Epithelial cell of prostate (primary cell): ENCODE data around the gene PLCH1.

Experiments
- DNase-seq: peaks from one replicate; pipeline ENCODE4 v3.0.0-alpha.2; 2011; ENCODE audit warnings: low read depth, low spot score
- H3K27ac ChIP-seq: fragments of 450-650 bp; 2 replicates; pipeline ENCODE4 v1.5.1; 2017; ENCODE audit warnings: mild to moderate bottlenecking

PLCH1 gene

DNA sequence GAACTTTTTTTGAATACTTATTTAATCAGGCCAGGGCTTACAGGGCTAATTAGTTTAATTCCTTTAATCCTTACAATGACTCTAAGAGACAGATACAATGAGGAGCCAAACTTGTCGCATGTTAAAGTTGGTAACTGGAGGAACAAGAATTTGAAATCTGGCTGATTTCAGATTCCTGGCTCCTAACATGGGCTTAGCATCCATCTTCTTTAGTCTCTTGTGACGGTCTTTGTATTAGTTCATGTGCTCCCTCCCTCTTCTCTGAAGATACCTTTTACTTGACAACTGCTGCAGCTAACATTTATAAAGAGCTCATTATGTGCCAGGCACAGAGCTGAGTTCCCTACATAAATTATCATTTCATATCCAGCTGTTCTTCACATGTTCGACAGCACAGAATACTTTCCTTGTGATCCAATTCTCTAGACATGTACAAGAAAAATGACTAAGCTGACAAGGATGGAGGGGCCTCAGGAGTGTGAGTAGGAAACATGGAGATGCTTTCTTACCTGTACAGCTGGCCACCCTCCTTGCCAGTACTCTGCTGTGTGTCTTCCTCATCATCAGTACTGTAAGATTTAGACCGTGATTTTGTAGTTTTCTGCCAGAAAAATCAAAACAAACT, 244.6 kb downstream of the PLCH1 start:
- no peak overlapping the region for H3K27ac ChIP-seq
- DNase-seq: no peak

DNA sequence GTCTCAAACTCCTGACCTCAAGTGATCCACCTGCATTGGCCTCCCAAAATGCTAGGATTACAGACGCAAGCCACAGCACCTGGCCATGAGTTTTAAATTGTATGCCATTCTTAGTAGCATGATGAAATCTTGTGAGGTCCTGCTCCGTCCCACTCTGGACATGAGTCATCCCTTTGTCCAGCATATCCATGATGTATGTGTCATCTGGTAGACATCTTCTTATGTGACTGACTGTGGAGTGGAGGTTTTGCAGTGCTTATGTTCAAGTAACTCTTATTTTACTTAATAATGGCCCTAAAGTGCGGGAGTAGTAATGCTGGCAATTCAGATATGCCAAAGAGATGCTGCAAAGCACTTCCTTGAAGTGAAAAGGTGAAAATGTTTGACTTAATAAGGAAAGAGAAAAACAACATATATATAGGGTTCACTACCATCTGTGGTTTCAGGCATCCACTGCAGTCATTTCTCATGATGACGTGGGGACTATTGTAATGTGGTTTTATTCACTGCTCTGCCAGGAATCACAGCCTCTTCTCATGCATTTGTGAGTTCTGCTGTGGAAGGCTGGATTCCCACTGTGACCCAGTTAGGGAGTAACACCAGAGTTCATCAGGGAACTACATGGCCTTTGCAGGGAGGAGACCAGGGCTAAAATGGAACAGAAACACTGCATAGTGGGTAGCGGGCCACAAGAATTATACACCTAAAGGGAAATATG, 246.8 kb downstream of the PLCH1 start:
- H3K27ac ChIP-seq: peak overlapping the region; percentile 72
- DNase-seq: peak; percentile 51

DNA sequence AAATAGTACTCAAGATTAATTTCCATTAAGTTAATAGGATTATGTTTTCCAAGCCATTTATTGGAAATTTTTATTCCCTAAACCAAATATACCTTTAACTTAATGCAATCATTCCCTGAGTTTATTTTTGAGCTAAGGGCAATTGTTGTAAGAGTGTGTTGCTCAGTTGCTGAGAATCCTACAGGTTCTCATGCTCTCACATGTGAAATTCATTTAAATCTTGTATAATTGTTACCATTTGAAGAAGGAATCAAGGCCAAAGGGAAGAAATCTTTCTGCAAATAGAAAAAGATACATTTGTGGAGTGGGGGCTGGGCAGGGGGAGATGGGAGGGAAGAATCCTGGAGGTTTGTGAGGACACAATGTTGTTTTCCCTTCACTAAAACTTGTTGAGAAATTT, 248.7 kb downstream of the PLCH1 start:
- no peak for DNase-seq
- no peak overlapping the region for H3K27ac ChIP-seq

DNA sequence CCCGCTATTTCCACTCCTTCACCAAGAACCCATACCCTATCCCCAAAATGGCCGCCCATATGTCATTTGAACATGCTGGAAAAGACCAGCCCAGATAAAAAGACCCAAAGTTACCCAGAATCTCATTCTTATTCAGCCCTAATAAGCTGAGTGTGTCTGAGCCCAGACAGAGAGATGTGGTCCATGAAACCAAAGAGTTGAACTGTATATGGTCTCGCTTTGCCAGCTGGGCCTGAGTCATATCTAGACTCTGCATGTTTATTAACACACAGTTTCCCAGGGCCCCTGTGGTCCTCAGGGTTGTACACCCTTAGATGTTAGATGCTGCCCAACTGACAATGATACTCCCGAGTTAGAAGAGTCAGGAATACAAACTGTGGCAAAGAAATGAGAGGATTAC, 249.5 kb downstream of the PLCH1 start:
- H3K27ac ChIP-seq: no peak overlapping the region
- no peak for DNase-seq

DNA sequence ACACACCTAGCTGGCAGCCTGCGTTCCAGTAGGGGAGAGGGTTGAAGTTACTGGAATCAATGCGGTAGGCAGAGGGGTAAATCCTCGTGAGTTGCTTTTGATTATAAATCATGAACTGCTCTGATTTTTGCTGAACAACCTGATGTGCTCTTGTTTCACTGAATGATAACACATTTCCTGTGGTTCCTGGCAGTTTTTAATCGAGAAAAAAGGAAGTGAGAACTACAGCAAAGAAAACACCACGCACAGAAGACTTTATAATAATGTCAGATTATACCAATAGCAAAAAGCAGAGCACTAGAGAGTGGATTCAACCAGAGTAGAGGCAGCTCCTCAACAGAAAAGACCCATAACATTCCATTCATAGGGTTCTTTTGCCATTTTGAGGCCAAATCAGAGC, 250.5 kb downstream of the PLCH1 start:
- no peak overlapping the region for H3K27ac ChIP-seq
- DNase-seq: no peak

DNA sequence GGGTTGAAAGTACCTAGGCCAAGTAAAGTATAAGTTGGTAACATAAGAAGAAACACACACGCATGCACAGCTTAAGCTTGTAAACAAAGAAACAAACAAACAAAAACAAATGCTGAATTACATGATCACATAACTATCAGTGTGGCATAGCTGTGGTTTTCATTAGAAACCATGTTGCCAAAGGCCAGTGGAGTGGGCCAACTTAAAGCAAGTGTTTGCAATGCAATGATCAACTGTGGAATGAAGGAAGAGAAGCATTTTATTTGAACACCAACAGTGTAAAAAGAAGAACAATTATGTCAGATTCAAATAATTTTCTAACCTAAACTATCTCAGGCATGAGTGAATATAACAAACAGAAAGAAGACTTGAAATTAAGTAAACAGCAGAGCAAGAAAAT, 252.0 kb downstream of the PLCH1 start:
- DNase-seq: no peak
- H3K27ac ChIP-seq: no peak overlapping the region

DNA sequence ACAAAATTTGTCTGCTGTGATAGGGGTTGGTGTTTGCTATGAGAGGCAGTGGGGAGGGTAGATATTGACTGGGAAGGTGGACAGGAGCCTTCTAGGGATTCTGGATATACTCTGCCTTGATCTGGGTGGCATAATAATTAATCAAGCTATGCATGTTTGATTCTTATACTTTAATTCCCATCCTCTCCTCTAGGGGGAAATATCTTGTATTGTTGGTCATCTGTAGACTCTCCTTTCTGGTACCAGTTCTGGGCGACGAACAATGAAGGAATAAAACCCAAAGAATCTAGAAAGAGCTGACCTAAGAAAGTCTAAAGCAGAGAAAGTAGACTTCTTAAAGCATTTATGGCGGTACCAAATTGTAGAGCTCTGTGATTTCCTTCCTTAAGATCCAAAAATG, 253.2 kb downstream of the PLCH1 start:
- no peak for DNase-seq
- no peak overlapping the region for H3K27ac ChIP-seq

DNA sequence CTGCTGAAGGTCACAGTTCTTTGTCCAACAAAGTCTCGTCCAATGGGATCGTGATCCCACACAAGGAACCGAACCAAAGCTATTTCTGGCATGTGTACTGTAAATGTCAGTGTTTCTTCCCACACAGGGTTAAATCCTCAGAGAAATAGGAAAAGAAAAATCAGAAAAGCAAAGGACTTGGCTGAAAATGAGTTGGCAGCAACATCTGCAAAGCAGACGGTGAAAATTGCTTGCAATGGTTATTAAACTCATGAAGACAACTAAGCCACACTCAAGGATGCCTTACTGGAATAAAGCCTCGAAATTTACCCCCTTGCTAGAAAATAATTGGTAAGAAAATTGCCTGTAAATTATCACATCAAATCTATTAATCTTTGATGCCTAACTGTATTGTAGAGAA, 256.2 kb downstream of the PLCH1 start:
- H3K27ac ChIP-seq: no peak overlapping the region
- no peak for DNase-seq

DNA sequence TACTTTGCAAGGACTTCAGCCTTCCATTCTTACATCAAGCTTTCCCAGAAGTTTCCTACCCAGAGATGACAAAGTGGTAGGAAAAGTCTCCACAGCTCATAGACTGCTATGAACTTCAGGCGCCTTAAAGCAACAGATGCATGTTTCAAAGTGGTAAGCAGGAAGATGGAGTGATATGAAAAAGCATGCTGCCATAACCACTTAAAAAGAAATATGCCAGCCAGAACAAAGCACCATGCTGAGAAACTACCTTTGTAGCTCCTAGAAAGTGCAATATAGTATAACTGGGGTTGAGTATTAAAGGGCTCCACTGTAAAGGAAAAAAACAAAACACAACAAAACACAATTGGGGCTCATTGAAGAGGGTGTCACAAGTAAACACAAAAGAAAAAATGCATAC, 259.0 kb downstream of the PLCH1 start:
- H3K27ac ChIP-seq: no peak overlapping the region
- DNase-seq: no peak

DNA sequence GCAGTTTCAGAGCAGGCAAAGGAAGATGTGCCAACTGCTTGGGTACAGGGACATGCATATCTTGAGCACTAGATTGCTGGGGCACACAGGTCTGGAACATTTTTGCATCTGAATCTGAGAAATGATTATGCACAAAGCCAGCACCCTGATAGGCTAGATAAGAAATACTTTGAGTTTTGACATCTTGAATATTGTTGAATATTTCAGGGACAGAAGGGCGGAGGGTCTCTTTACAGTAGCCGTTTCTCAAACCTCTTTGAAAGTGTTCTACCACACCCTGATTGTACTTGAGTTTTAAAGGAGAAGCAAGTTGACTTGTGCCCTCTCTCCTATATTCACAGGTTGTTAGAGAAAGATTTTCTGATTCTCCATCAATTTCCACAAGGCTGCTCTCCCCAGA, 263.3 kb downstream of the PLCH1 start:
- no peak overlapping the region for H3K27ac ChIP-seq
- no peak for DNase-seq

DNA sequence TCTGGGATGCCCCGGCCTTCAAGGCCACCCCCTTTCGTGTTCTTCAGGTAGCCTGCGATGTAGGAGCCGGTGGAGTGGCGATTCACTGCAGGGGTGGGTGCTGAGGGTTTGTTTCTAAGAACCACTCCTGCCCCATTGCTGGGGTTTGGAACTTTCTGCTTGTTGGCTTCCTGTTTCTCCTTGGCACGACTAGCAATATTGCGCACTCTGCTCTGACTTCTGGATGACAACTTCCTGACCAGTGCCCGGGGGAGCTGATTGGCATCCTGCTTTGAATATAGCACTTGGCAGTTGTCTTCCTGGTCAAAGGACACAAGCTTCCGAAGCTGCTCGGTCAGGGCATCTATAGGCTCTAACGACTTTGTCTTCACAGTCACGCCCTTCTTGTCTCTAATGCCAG, 263.8 kb downstream of the PLCH1 start:
- no peak overlapping the region for H3K27ac ChIP-seq
- no peak for DNase-seq

DNA sequence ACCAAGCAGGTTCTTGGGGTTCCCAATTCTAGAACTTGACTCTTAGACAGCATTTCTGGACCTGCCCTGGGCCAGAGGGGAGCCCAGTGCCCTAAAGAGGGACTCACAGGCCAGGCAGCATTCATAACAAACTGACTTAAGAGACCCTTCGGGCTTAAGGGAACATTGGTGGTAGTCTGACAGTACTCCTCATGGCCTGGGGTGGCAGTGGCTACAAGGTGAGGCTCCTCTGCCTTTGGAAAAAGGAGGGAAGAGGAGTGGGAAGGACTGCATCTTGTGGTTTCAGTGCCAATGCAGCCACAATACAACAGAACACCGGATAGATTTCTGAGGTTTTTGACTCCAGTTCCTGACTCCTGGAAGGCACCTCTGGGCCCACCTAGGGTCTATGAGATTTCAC, 279.2 kb downstream of the PLCH1 start:
- DNase-seq: no peak
- no peak overlapping the region for H3K27ac ChIP-seq

DNA sequence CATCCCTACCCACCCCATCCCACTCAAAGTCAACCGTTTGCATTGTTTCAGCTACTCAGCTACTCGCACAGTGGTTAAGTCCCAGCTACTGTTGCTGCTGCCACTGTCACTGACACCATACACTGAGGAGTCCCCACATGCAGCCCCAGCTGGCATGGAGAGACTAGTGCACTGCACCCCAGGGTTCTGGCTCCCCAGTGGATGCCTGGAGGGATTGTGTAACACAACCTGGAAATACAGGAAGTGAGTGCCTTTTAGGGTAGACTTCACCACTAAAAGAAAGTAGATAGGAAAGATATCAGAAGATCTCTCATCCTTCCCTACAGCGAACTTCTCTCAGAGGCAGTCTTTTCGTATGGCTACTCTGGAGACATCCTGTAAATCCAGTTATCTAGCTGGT, 282.2 kb downstream of the PLCH1 start:
- no peak overlapping the region for H3K27ac ChIP-seq
- no peak for DNase-seq

DNA sequence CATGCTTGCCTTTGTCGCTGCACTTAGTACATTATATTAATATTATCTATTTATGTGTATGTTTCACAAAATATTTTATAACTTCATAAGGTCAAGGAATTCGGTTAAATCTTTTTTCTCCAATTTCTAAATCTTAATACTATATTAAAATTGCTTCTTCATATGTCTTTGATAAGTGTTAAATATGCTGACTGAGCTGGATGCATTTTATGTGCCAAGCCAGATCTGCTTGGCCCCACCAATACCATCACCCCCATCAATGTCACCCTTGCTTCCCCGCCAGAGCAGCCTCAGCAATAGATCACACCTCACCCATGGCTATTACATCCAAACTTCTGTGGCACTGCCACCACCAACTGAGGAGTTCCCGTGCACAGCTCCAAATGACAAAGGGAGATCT, 287.3 kb downstream of the PLCH1 start:
- no peak overlapping the region for H3K27ac ChIP-seq
- DNase-seq: no peak

DNA sequence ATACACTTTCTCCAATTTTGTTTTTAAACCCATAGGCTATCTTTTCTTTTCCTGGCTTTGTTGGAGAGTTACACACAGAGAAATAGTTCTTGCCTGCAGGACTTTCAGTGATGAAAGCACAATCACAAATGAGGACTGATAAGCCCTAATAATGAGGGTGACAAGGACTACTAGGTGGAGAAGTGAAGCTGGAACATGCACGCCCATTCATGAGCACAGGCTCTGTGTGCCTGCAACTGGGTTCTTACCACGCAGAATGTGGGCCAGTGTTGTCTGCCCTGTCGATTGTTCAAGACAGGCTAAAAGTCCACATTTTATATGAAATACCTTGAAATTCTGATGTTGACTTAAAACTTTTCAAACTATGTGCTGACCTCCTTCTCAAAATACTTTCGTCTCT, 289.1 kb downstream of the PLCH1 start:
- no peak for DNase-seq
- H3K27ac ChIP-seq: no peak overlapping the region

DNA sequence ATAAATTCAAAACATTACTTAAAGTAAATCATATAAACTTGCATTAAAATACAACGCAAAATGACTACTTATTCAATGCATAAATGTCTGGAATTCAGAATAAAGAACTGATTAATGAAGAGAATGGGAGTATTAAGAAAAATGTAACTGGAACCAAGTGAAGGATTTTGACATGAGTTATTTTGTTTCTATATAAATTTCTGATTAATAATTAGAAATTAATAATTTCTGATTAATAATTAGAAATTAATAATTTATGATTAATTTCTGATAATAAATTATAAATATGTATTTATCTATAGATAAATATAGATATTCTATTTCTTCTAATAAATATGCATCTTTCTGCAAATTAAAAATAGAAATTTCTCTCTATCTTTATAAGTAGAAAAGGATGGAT, 291.4 kb downstream of the PLCH1 start:
- no peak for DNase-seq
- H3K27ac ChIP-seq: no peak overlapping the region

DNA sequence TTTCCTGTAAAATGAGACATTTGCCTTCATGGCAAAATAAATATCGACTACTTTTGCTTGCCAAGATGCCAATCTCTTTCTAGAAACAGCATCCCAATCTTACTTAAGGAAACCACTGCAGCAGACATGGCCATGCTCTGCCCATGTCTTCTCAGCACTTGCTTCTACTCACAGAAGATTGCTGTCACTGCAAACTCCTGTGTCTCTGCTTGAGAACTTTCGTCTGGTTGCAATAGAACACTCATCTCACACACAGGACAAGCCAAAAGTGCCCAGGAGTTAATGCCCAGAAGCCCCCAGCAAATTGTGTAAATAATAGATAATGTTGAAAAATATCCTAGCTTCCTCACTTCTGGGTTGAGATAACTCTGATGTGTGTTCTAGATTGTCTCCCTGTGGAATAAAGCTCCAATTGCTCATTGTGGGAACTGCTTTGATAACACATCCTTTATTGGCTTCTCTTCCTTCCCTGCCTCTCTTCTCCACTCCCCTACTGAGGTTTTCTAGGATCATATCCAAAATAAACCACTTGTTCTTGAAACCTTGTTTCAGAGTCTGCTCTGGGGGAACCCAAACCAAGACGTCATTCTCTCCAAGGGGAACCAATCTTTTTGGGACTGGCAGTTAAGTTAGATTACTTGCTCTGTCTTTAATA, 295.1 kb downstream of the PLCH1 start:
- no peak overlapping the region for H3K27ac ChIP-seq
- DNase-seq: no peak

DNA sequence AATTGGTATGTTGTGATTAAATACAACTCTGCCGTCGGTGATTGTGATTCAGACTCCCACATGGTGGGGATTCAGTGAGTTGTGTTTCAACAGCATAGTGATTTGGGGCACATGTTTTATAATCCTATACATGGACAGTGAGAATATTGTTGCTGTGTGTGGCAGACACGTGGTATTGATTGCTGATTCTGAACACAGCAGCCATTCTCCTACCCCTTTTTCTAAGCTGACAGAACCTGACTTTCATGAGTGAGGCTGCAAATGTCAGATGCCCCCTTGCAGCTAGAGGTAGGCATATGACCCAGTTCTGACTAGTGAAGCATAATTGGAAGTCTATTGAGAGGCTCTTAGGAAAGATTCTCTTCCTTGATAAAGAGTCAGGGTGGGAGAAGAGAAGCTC, 296.3 kb downstream of the PLCH1 start:
- H3K27ac ChIP-seq: no peak overlapping the region
- no peak for DNase-seq

DNA sequence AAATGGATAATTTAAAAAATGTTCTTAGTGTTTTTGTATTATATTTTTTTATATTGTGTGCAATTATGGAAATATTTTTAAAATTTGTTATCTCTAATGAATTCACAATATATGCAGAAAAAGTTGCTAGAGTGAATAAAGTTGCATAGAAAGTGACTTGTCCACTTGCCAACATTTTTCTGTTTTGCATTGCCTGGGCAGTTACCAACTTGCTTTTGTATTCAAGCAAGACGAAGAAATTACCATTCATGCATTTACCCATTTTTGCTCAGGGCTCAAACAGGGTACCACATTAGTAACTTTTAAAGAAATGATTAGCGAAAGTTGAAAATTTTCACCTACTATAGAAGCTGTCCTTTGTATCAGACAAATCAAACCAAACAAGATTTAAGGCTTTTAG, 298.5 kb downstream of the PLCH1 start:
- DNase-seq: no peak
- H3K27ac ChIP-seq: no peak overlapping the region

DNA sequence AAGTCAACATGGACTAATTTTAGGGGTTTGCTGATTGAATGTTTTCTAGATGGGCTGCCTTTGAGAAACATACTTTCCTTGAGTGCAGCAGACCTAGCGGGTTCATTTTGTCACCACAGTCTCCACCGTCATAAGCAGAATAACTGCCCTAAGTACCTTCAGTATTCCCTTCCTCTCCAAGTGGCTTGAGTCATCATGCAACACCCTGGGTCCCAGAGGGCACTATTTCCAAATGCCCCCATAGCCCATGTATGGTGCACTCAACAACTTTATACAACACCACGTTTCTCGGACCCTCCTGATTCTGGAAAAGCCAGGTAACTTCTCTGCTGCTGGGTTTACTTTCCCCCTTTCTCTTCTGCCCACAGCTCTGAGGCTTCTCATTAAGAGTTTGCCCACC, 300.1 kb downstream of the PLCH1 start:
- no peak overlapping the region for H3K27ac ChIP-seq
- DNase-seq: no peak

DNA sequence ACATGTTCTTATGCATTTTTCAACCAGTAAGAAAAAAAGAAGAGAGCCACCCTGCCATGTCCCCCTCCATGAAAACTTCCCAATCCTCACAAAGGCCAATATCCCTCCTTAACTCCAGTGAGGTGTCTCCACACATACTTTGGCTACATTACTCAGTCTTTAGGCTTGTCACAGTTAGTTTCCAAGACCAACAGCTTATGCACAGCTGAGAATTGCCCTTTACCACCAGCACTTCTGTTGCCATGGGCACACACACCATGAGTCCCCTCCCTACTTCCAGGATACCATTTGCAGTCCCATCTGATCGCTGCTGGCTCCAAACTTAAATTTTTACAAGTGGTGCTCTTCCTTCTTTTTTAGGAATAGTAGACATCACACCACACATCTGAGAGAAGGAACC, 301.1 kb downstream of the PLCH1 start:
- no peak for DNase-seq
- no peak overlapping the region for H3K27ac ChIP-seq

DNA sequence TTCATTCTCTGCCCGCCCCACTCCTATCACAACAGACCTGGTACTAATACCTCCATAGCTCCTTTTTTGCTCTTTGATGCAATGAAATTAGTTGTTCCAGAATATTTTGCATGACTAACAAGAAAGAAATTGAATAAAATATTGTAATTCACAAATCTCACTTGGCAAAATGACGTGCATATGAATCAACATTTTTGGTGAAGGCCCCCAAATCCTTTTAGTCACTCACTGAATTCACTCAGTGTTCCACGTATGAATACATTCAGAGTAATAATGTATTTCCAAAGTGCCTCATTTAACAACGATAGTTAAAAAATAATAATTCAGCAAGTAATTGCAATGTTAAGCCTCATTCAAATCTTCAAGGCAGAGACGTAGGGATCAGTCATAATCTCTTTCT, 302.8 kb downstream of the PLCH1 start:
- no peak overlapping the region for H3K27ac ChIP-seq
- no peak for DNase-seq
